ENCODE measurements around the gene RTRAF. TPM values are rescaled to one million over a fixed set of nuclear protein-coding genes. Genes with fewer than 3 reads are reported as not detected.

Gene RTRAF
- total RNA-seq, 2 experiments from 2014 or later: 213 to 244 TPM

GRCh38 chr14:52010173-52010693 is 20.9 kb downstream of the RTRAF start:
- BruUV-seq (replicated peaks): no TSS peak
- no peak for DNase-seq (ENCODE audit: low spot score)
- no peak for TF ChIP-seq EZH2phosphoT487 (IDR thresholded peaks at IDR 0.05; ENCODE audit: borderline replicate concordance, low read depth, low read length)
- TF ChIP-seq, protein P1, sequence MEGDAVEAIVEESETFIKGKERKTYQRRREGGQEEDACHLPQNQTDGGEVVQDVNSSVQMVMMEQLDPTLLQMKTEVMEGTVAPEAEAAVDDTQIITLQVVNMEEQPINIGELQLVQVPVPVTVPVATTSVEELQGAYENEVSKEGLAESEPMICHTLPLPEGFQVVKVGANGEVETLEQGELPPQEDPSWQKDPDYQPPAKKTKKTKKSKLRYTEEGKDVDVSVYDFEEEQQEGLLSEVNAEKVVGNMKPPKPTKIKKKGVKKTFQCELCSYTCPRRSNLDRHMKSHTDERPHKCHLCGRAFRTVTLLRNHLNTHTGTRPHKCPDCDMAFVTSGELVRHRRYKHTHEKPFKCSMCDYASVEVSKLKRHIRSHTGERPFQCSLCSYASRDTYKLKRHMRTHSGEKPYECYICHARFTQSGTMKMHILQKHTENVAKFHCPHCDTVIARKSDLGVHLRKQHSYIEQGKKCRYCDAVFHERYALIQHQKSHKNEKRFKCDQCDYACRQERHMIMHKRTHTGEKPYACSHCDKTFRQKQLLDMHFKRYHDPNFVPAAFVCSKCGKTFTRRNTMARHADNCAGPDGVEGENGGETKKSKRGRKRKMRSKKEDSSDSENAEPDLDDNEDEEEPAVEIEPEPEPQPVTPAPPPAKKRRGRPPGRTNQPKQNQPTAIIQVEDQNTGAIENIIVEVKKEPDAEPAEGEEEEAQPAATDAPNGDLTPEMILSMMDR (conservative IDR thresholded peaks at IDR 0.05; ENCODE audit: low read length): no peak
- Histone ChIP-seq H3K36me3 (ENCODE audit: insufficient read depth, low read length) (peaks cover 68% of the 10 kb centered on the region), H3K9me3 (ENCODE audit: low read length) (no peaks in the 10 kb centered on the region), H3K4me3 (ENCODE audit: low read depth, low read length, poor library complexity, severe bottlenecking) (no peak overlapping the region), H3K4me2 (ENCODE audit: low read length) (no peak overlapping the region), H4K20me1 (ENCODE audit: insufficient read depth, low read length) (no peaks in the 10 kb centered on the region), H3K4me1 (ENCODE audit: insufficient read depth, low read length, poor library complexity, severe bottlenecking) (no peaks in the 10 kb centered on the region), H2AFZ (ENCODE audit: low read length) (no peak overlapping the region), H3K79me2 (ENCODE audit: insufficient read depth, low read depth, low read length) (no peaks in the 10 kb centered on the region), H3K9me2 (ENCODE audit: insufficient read depth, low read length) (no peaks in the 10 kb centered on the region), H3K27ac (ENCODE audit: low read depth, low read length, poor library complexity, severe bottlenecking) (no peak overlapping the region)
- ChIA-PET CTCF (ENCODE audit: unreplicated experiment) (no interaction called here), POLR2A (interaction anchor here (1.2 kb wide), 1 partner anchor 19 kb away, joined by 4 read pairs; no protein-coding TSS in a partner anchor)
- intact Hi-C loops (cut with micrococcal nuclease; ENCODE audit: unreplicated experiment): no loop called here

DNA sequence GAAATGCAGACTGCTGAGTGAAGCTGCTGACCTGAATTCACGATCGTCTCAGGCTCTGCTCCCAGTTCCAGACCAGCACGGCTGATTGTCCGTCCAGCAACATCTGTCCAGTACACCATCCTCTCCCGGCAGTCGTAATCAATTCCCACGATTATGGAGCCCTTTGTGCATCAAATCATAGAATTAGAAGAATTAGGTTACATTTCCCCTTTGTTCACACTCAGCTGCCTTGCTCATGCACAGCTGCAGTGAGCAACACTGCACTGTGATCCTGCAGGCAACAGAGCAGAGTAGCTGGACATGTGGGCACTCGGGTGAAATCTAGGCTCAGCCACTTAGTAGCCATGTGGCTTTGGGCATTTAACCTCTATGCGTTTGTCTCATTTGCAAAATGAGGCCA is 22.2 kb downstream of the RTRAF start:
- Histone ChIP-seq H4K20me1 (ENCODE audit: insufficient read depth, low read length) (no peaks in the 10 kb centered on the region), H3K9me2 (ENCODE audit: insufficient read depth, low read length) (no peaks in the 10 kb centered on the region), H3K9me3 (ENCODE audit: low read length) (no peaks in the 10 kb centered on the region), H3K4me2 (ENCODE audit: low read length) (no peak overlapping the region), H3K4me1 (ENCODE audit: insufficient read depth, low read length, poor library complexity, severe bottlenecking) (no peaks in the 10 kb centered on the region), H3K36me3 (ENCODE audit: insufficient read depth, low read length) (peaks cover 55% of the 10 kb centered on the region), H3K4me3 (ENCODE audit: low read depth, low read length, poor library complexity, severe bottlenecking) (no peak overlapping the region), H2AFZ (ENCODE audit: low read length) (no peak overlapping the region), H3K27ac (ENCODE audit: low read depth, low read length, poor library complexity, severe bottlenecking) (no peak overlapping the region), H3K79me2 (ENCODE audit: insufficient read depth, low read depth, low read length) (no peaks in the 10 kb centered on the region)
- TF ChIP-seq, protein P1 (conservative IDR thresholded peaks at IDR 0.05; ENCODE audit: low read length): no peak
- ChIA-PET POLR2A (no interaction called here), CTCF (ENCODE audit: unreplicated experiment) (no interaction called here)
- intact Hi-C loops (cut with micrococcal nuclease; ENCODE audit: unreplicated experiment): no loop called here
- no TSS peak for BruUV-seq (replicated peaks)
- no peak for DNase-seq (ENCODE audit: low spot score)

- Histone ChIP-seq H3K36me3 (ENCODE audit: insufficient read depth, low read length) (peaks cover 44% of the 10 kb centered on the region), H3K4me1 (ENCODE audit: insufficient read depth, low read length, poor library complexity, severe bottlenecking) (no peaks in the 10 kb centered on the region), H3K4me2 (ENCODE audit: low read length) (no peak overlapping the region), H3K4me3 (ENCODE audit: low read depth, low read length, poor library complexity, severe bottlenecking) (no peak overlapping the region), H3K27ac (ENCODE audit: low read depth, low read length, poor library complexity, severe bottlenecking) (no peak overlapping the region), H4K20me1 (ENCODE audit: insufficient read depth, low read length) (no peaks in the 10 kb centered on the region), H3K9me2 (ENCODE audit: insufficient read depth, low read length) (no peaks in the 10 kb centered on the region), H3K79me2 (ENCODE audit: insufficient read depth, low read depth, low read length) (no peaks in the 10 kb centered on the region), H2AFZ (ENCODE audit: low read length) (no peak overlapping the region), H3K9me3 (ENCODE audit: low read length) (no peaks in the 10 kb centered on the region)
- BruUV-seq (replicated peaks): no TSS peak
- POLR2A ChIA-PET: interaction anchor here (1.0 to 1.1 kb wide), 2 partner anchors 68 to 174 kb away, joined by 3 to 4 read pairs; no protein-coding TSS in a partner anchor
- TF ChIP-seq EZH2phosphoT487 (IDR thresholded peaks at IDR 0.05; ENCODE audit: borderline replicate concordance, low read depth, low read length): no peak
- CTCF ChIA-PET (ENCODE audit: unreplicated experiment): no interaction called here
- intact Hi-C loops (cut with micrococcal nuclease; ENCODE audit: unreplicated experiment): no loop called here
- DNase-seq (ENCODE audit: low spot score): no peak
Observed at GRCh38 chr14:52012635-52013034, 23.3 kb downstream of the RTRAF start.

All from OCI-LY7 (cell line).